Fibroblast of lung (primary cell): ENCODE data around the gene CALHM5. TPM values are rescaled to one million over a fixed set of nuclear protein-coding genes. Genes with fewer than 3 reads are reported as not detected.
A peak's percentile ranks its signal among the peaks of the same experiment; 100 is the strongest.

Experiments used
- DNase-seq, 2 donors: peaks; one replicate each; pipeline versions ENCODE4 v3.0.0 to v3.0.0-alpha.2; 2010; ENCODE audit warnings: low read depth in 2 of 2
- H2AFZ ChIP-seq: 2 replicates; pipeline ENCODE4 v1.5.1; 2012; ENCODE audit warnings: low read length, control low read depth, inconsistent platforms
- H3K27ac ChIP-seq: 2 replicates; pipeline ENCODE4 v1.5.1; 2011; ENCODE audit warnings: low read length, control low read depth; ENCODE audit not compliant: insufficient read depth
- H3K27me3 ChIP-seq: 2 replicates; pipeline ENCODE4 v1.5.1; 2011; ENCODE audit warnings: mild to moderate bottlenecking, low read length; ENCODE audit not compliant: control insufficient read depth, insufficient read depth
- H3K36me3 ChIP-seq: 2 replicates; pipeline ENCODE4 v1.5.1; 2011; ENCODE audit warnings: low read length; ENCODE audit not compliant: control insufficient read depth, insufficient read depth
- H3K4me1 ChIP-seq: 2 replicates; pipeline ENCODE4 v1.5.1; 2011; ENCODE audit warnings: low read length; ENCODE audit not compliant: control insufficient read depth, insufficient read depth; ENCODE audit errors: extremely low read depth
- H3K4me2 ChIP-seq: 2 replicates; pipeline ENCODE4 v1.5.1; 2011; ENCODE audit warnings: low read length, control low read depth; ENCODE audit not compliant: insufficient read depth; ENCODE audit errors: extremely low read depth
- H3K4me3 ChIP-seq, 4 experiments: fragments of 200-600 bp in 1 of 4; sonication (generic) in 1 of 4; replicated peaks in 1 of 4; 2 replicates each; pipeline ENCODE4 v1.5.1; 2011 to 2016; ENCODE audit warnings: low read length in 4 of 4, low read depth in 3 of 4, mild to moderate bottlenecking in 3 of 4, control low read depth in 2 of 4, inconsistent platforms in 1 of 4, mixed read lengths in 1 of 4; ENCODE audit not compliant: insufficient read depth in 1 of 4; ENCODE audit errors: control extremely low read depth in 1 of 4
- H3K79me2 ChIP-seq: 2 replicates; pipeline ENCODE4 v1.5.1; 2012; ENCODE audit warnings: mild to moderate bottlenecking, low read length, inconsistent platforms; ENCODE audit not compliant: control insufficient read depth, insufficient read depth
- H3K9ac ChIP-seq: 2 replicates; pipeline ENCODE4 v1.5.1; 2011; ENCODE audit warnings: mild to moderate bottlenecking, low read length, control low read depth; ENCODE audit not compliant: insufficient read depth
- H3K9me3 ChIP-seq: 2 replicates; pipeline ENCODE4 v1.5.1; 2012; ENCODE audit warnings: low read depth, low read length; ENCODE audit not compliant: control insufficient read depth, insufficient read depth
- H4K20me1 ChIP-seq: 2 replicates; pipeline ENCODE4 v1.5.1; 2011; ENCODE audit warnings: low read length; ENCODE audit not compliant: control insufficient read depth, insufficient read depth; ENCODE audit errors: extremely low read depth
- CTCF ChIP-seq, 2 donors: IDR thresholded peaks in 1 of 2; conservative IDR thresholded peaks in 1 of 2; 1 replicate in 1 of 2; 2 replicates in 1 of 2; pipeline ENCODE4 v1.5.1; 2011 to 2012; ENCODE audit warnings: low read length in 2 of 2, control low read depth in 1 of 2, inconsistent platforms in 1 of 2, low read depth in 1 of 2, mild to moderate bottlenecking in 1 of 2
- EZH2 ChIP-seq: IDR thresholded peaks from 2 replicates; pipeline ENCODE4 v1.5.1; 2012; ENCODE audit warnings: low read length, control low read depth, mild to moderate bottlenecking; ENCODE audit errors: missing control alignments
- polyA plus RNA-seq, 2 donors: library from polyadenylated mRNA; depleted of rRNA in 1 of 2; stranded (reverse) in 1 of 2; unstranded in 1 of 2; fragments of >200 nt; gene quantifications; 2 replicates each; pipeline ENCODE4 v1.2.1, GENCODE V29; 2011 to 2012; ENCODE audit warnings: missing spikeins in 1 of 2
- total RNA-seq: library from RNA; depleted of rRNA; stranded (reverse); fragments of >200 nt; gene quantifications from 2 replicates; pipeline ENCODE4 v1.2.1, GENCODE V29; 2014

CALHM5 gene
- total and polyA plus RNA-seq, 2 donors (not counting 1 experiment from before 2014, with no cell fraction given), result 4.1 to 8.3 TPM

- Histone ChIP-seq H3K36me3 (no peaks in the 10 kb centered on the region), H2AFZ (no peak overlapping the region), H4K20me1 (no peaks in the 10 kb centered on the region), H3K4me1 (no peaks in the 10 kb centered on the region), H3K27me3 (no peaks in the 10 kb centered on the region), H3K4me3 (peak overlapping the region; percentile 92 to 96 (median 94)), H3K9ac (peak overlapping the region; percentile 96), H3K4me2 (peak overlapping the region; percentile 99), H3K9me3 (no peaks in the 10 kb centered on the region), H3K79me2 (peaks cover 54% of the 10 kb centered on the region), H3K27ac (peak overlapping the region; percentile 87)
- TF ChIP-seq CTCF (conservative IDR thresholded peaks at IDR 0.05 in 1 of 2, IDR thresholded peaks at IDR 0.05 in 1 of 2; ENCODE audit: low read depth in 1 of 2, low read length in 2 of 2), result no peak
- TF ChIP-seq EZH2, result no peak
- peak; percentile 43 to 50 for DNase-seq
These were observed 60.7 kb downstream of the CALHM5 start for GRCh38 chr6:116572162-116572561.

Other genes starting within 250 kb of the CALHM5 start
- gene TSPYL1, start 231.7 kb upstream of the CALHM5 start, total RNA-seq, result 83.0 and 93.0 TPM in 2 replicates
- gene TSPYL1, start 231.7 kb upstream of the CALHM5 start, polyA plus RNA-seq, result 73.6 and 82.0 TPM in 2 replicates
- 89.2 and 106 TPM in 2 replicates for gene DSE, start 140.7 kb upstream of the CALHM5 start, total RNA-seq
- 29.0 and 71.0 TPM in 2 replicates for gene DSE, start 140.7 kb upstream of the CALHM5 start, polyA plus RNA-seq
- gene CALHM6, start 50.3 kb upstream of the CALHM5 start, total RNA-seq, result 0.33 and 1.0 TPM in 2 replicates
- gene CALHM6, start 50.3 kb upstream of the CALHM5 start, polyA plus RNA-seq, result 0.18 and 1.3 TPM in 2 replicates
- gene TRAPPC3L, start 34.0 kb downstream of the CALHM5 start, total RNA-seq, result under 0.01 TPM in 2 replicates
- 0.02 and 0.05 TPM in 2 replicates for gene TRAPPC3L, start 34.0 kb downstream of the CALHM5 start, polyA plus RNA-seq
- gene CALHM4, start 42.1 kb downstream of the CALHM5 start, total RNA-seq, result not detected in 2 replicates
- not detected in 2 replicates for gene CALHM4, start 42.1 kb downstream of the CALHM5 start, polyA plus RNA-seq
- gene RWDD1, start 59.9 kb downstream of the CALHM5 start, total RNA-seq, result 21.1 and 22.8 TPM in 2 replicates
- gene RWDD1, start 59.9 kb downstream of the CALHM5 start, polyA plus RNA-seq, result 53.8 and 60.3 TPM in 2 replicates
- under 0.01 and 0.17 TPM in 2 replicates for gene RSPH4A, start 104.8 kb downstream of the CALHM5 start, total RNA-seq
- 0.14 and 0.18 TPM in 2 replicates for gene RSPH4A, start 104.8 kb downstream of the CALHM5 start, polyA plus RNA-seq
- 16.9 and 17.0 TPM in 2 replicates for gene ZUP1, start 157.1 kb downstream of the CALHM5 start, total RNA-seq
- 6.7 and 10.0 TPM in 2 replicates for gene ZUP1, start 157.1 kb downstream of the CALHM5 start, polyA plus RNA-seq
- 10.0 and 11.6 TPM in 2 replicates for gene KPNA5, start 169.6 kb downstream of the CALHM5 start, total RNA-seq
- 5.2 and 7.9 TPM in 2 replicates for gene KPNA5, start 169.6 kb downstream of the CALHM5 start, polyA plus RNA-seq